Breast epithelium (tissue), 3 donors: ENCODE measurements around the gene GLRA2.

Experiments
- CTCF ChIP-seq, 3 donors: fragments of 450-650 bp; IDR thresholded peaks; one replicate each; pipeline ENCODE4 v1.5.1; 2016 to 2017; ENCODE audit warnings: antibody characterized with exemption in 3 of 3, mild to moderate bottlenecking in 3 of 3, moderate library complexity in 3 of 3
- POLR2AphosphoS5 ChIP-seq, 3 donors: sonication (generic); formaldehyde crosslinking; IDR thresholded peaks; one replicate each; pipeline ENCODE4 v1.6.1; 2017; ENCODE audit warnings: antibody characterized with exemption in 3 of 3

GRCh38 chrX:14673236-14673635 lies 143.9 kb downstream of the GLRA2 start:
- no peak for TF ChIP-seq CTCF (IDR thresholded peaks at IDR 0.05)
- TF ChIP-seq POLR2AphosphoS5 (IDR thresholded peaks at IDR 0.05), result no peak
